WERI-Rb-1 (cell line): ENCODE measurements around the gene INPP4B.

Source experiments
- DNase-seq: peaks from one replicate; pipeline ENCODE4 v3.0.0-alpha.2; 2020
- H3K27ac ChIP-seq: fragments of 250-450 bp; sonication (Bioruptor Pico); 2 replicates; pipeline ENCODE4 v1.5.1; 2020; ENCODE audit warnings: mild to moderate bottlenecking, moderate library complexity
- H3K27me3 ChIP-seq: fragments of 250-450 bp; sonication (Bioruptor Pico); 2 replicates; pipeline ENCODE4 v1.5.1; 2021; ENCODE audit warnings: mild to moderate bottlenecking, low read depth, moderate library complexity; ENCODE audit not compliant: insufficient read depth, severe bottlenecking
- H3K36me3 ChIP-seq: fragments of 250-450 bp; sonication (Bioruptor Pico); 2 replicates; pipeline ENCODE4 v1.5.1; 2020; ENCODE audit warnings: mild to moderate bottlenecking, moderate library complexity
- H3K4me3 ChIP-seq: 2 replicates; pipeline ENCODE4 v1.5.1; 2011; ENCODE audit warnings: low read depth, mild to moderate bottlenecking, control low read depth, low read length
- H3K9me3 ChIP-seq: fragments of 250-450 bp; sonication (Bioruptor Pico); 2 replicates; pipeline ENCODE4 v1.5.1; 2021; ENCODE audit warnings: mild to moderate bottlenecking, moderate library complexity; ENCODE audit not compliant: severe bottlenecking
- CTCF ChIP-seq: IDR thresholded peaks from 2 replicates; pipeline ENCODE4 v1.5.1; 2011; ENCODE audit warnings: low read depth, mild to moderate bottlenecking, control low read depth, inconsistent platforms, low read length

Gene INPP4B

GRCh38 chr4:142858446-142858845, 12.3 kb upstream of the INPP4B start:
- no peak overlapping the region for H3K4me3 ChIP-seq
- TF ChIP-seq CTCF = no peak
- DNase-seq = no peak
- no peaks in the 10 kb centered on the region for H3K27me3 ChIP-seq
- H3K36me3 ChIP-seq = no peaks in the 10 kb centered on the region
- H3K9me3 ChIP-seq = no peaks in the 10 kb centered on the region
- no peak overlapping the region for H3K27ac ChIP-seq

- H3K9me3 ChIP-seq = no peaks in the 10 kb centered on the region
- TF ChIP-seq CTCF = no peak
- no peak for DNase-seq
Measured at GRCh38 chr4:142856576-142856975, 10.5 kb upstream of the INPP4B start.

GRCh38 chr4:142850478-142850877, 4.4 kb upstream of the INPP4B start:
- peak; percentile 16 for DNase-seq
- no peak overlapping the region for H3K4me3 ChIP-seq
- no peaks in the 10 kb centered on the region for H3K9me3 ChIP-seq
- TF ChIP-seq CTCF = peak; percentile 65
- peaks cover 10% of the 10 kb centered on the region for H3K27me3 ChIP-seq
- H3K36me3 ChIP-seq = no peaks in the 10 kb centered on the region
- H3K27ac ChIP-seq = no peak overlapping the region

More at GRCh38 chr4:142856576-142856975, 10.5 kb upstream of the INPP4B start:
- Histone ChIP-seq H3K27me3 (no peaks in the 10 kb centered on the region), H3K36me3 (no peaks in the 10 kb centered on the region), H3K27ac (no peak overlapping the region), H3K4me3 (no peak overlapping the region)

GRCh38 chr4:142846729-142847596, 862 bp upstream of the INPP4B start:
- H3K36me3 ChIP-seq = no peaks in the 10 kb centered on the region
- no peaks in the 10 kb centered on the region for H3K9me3 ChIP-seq
- peak overlapping the region; percentile 74 for H3K4me3 ChIP-seq
- TF ChIP-seq CTCF = peak; percentile 76
- DNase-seq = peak; percentile 77
- peaks cover 18% of the 10 kb centered on the region for H3K27me3 ChIP-seq
- no peak overlapping the region for H3K27ac ChIP-seq

GRCh38 chr4:142845293-142846107, 601 bp downstream of the INPP4B start:
- Histone ChIP-seq H3K27me3 (peaks cover 18% of the 10 kb centered on the region), H3K4me3 (peak overlapping the region; percentile 74), H3K9me3 (no peaks in the 10 kb centered on the region), H3K27ac (no peak overlapping the region), H3K36me3 (no peaks in the 10 kb centered on the region)
- TF ChIP-seq CTCF = no peak
- DNase-seq = peak; percentile 42
